Measurements from ENCODE around the gene PINLYP. TPM values are rescaled to one million over a fixed set of nuclear protein-coding genes. Genes with fewer than 3 reads are reported as not detected.

Gene PINLYP
- total and polyA plus RNA-seq, 2 donors (not counting 1 experiment from before 2014, with no cell fraction given): 5.1 to 14.7 TPM

- no peak overlapping the region for H3K4me3 ChIP-seq (replicated peaks in 1 of 4; ENCODE audit: control extremely low read depth in 1 of 4, insufficient read depth in 1 of 4, low read depth in 3 of 4, low read length in 4 of 4)
- no peak overlapping the region for H2AFZ ChIP-seq (ENCODE audit: low read length)
- H3K4me1 ChIP-seq (ENCODE audit: control insufficient read depth, extremely low read depth, insufficient read depth, low read length): no peaks in the 10 kb centered on the region
- no peak overlapping the region for H3K4me2 ChIP-seq (ENCODE audit: extremely low read depth, insufficient read depth, low read length)
- no peak overlapping the region for H3K27ac ChIP-seq (ENCODE audit: insufficient read depth, low read length)
- no peaks in the 10 kb centered on the region for H3K9me3 ChIP-seq (ENCODE audit: control insufficient read depth, insufficient read depth, low read depth, low read length)
- no peak for TF ChIP-seq EZH2 (IDR thresholded peaks at IDR 0.05; ENCODE audit: low read length, missing control alignments)
- no peak for TF ChIP-seq CTCF (conservative IDR thresholded peaks at IDR 0.05 in 1 of 2, IDR thresholded peaks at IDR 0.05 in 1 of 2; ENCODE audit: low read depth in 1 of 2, low read length in 2 of 2)
- no peaks in the 10 kb centered on the region for H4K20me1 ChIP-seq (ENCODE audit: control insufficient read depth, extremely low read depth, insufficient read depth, low read length)
- no peaks in the 10 kb centered on the region for H3K79me2 ChIP-seq (ENCODE audit: control insufficient read depth, insufficient read depth, low read length)
- H3K27me3 ChIP-seq (ENCODE audit: control insufficient read depth, insufficient read depth, low read length): no peaks in the 10 kb centered on the region
- no peak for DNase-seq (ENCODE audit: low read depth in 2 of 2)
- H3K36me3 ChIP-seq (ENCODE audit: control insufficient read depth, insufficient read depth, low read length): no peaks in the 10 kb centered on the region
- H3K9ac ChIP-seq (ENCODE audit: insufficient read depth, low read length): no peak overlapping the region
These were observed 53.2 kb downstream of the PINLYP start for GRCh38 chr19:43628646-43629326.

- H3K79me2 ChIP-seq (ENCODE audit: control insufficient read depth, insufficient read depth, low read length): no peaks in the 10 kb centered on the region
These were observed 55.9 kb downstream of the PINLYP start for GRCh38 chr19:43631491-43631890.

More at GRCh38 chr19:43631491-43631890, 55.9 kb downstream of the PINLYP start:
- Histone ChIP-seq H4K20me1 (ENCODE audit: control insufficient read depth, extremely low read depth, insufficient read depth, low read length) (no peaks in the 10 kb centered on the region), H3K27me3 (ENCODE audit: control insufficient read depth, insufficient read depth, low read length) (peaks cover 7% of the 10 kb centered on the region), H3K9ac (ENCODE audit: insufficient read depth, low read length) (no peak overlapping the region), H3K36me3 (ENCODE audit: control insufficient read depth, insufficient read depth, low read length) (no peaks in the 10 kb centered on the region), H3K27ac (ENCODE audit: insufficient read depth, low read length) (no peak overlapping the region), H3K4me2 (ENCODE audit: extremely low read depth, insufficient read depth, low read length) (no peak overlapping the region), H2AFZ (ENCODE audit: low read length) (no peak overlapping the region), H3K4me3 (replicated peaks in 1 of 4; ENCODE audit: control extremely low read depth in 1 of 4, insufficient read depth in 1 of 4, low read depth in 3 of 4, low read length in 4 of 4) (no peak overlapping the region), H3K9me3 (ENCODE audit: control insufficient read depth, insufficient read depth, low read depth, low read length) (no peaks in the 10 kb centered on the region), H3K4me1 (ENCODE audit: control insufficient read depth, extremely low read depth, insufficient read depth, low read length) (peaks cover 9% of the 10 kb centered on the region)
- DNase-seq (ENCODE audit: low read depth in 2 of 2): no peak
- TF ChIP-seq EZH2 (IDR thresholded peaks at IDR 0.05; ENCODE audit: low read length, missing control alignments): no peak
- TF ChIP-seq CTCF (conservative IDR thresholded peaks at IDR 0.05 in 1 of 2, IDR thresholded peaks at IDR 0.05 in 1 of 2; ENCODE audit: low read depth in 1 of 2, low read length in 2 of 2): no peak

Other genes starting within 250 kb of the PINLYP start
- gene CD177, start 222.1 kb upstream of the PINLYP start, total RNA-seq: under 0.01 and 0.33 TPM in 2 replicates
- 0.19 and 0.30 TPM in 2 replicates for gene CD177, start 222.1 kb upstream of the PINLYP start, polyA plus RNA-seq
- gene TEX101, start 160.9 kb upstream of the PINLYP start, total RNA-seq: not detected in 2 replicates
- not detected in 2 replicates for gene TEX101, start 160.9 kb upstream of the PINLYP start, polyA plus RNA-seq
- 0.50 and 0.51 TPM in 2 replicates for gene LYPD3, start 110.2 kb upstream of the PINLYP start, total RNA-seq
- gene LYPD3, start 110.2 kb upstream of the PINLYP start, polyA plus RNA-seq: 0.35 and 1.4 TPM in 2 replicates
- 22.3 and 35.8 TPM in 2 replicates for gene PHLDB3, start 71.1 kb upstream of the PINLYP start, total RNA-seq
- 1.8 and 4.4 TPM in 2 replicates for gene PHLDB3, start 71.1 kb upstream of the PINLYP start, polyA plus RNA-seq
- 86.0 and 112 TPM in 2 replicates for gene ETHE1, start 48.6 kb upstream of the PINLYP start, total RNA-seq
- gene ETHE1, start 48.6 kb upstream of the PINLYP start, polyA plus RNA-seq: 65.2 and 129 TPM in 2 replicates
- 0.26 and 0.33 TPM in 2 replicates for gene ZNF575, start 42.6 kb upstream of the PINLYP start, total RNA-seq
- gene ZNF575, start 42.6 kb upstream of the PINLYP start, polyA plus RNA-seq: 0.27 TPM in 2 replicates
- 13.6 and 14.5 TPM in 2 replicates for gene XRCC1, start 274 bp upstream of the PINLYP start, total RNA-seq
- 8.6 and 17.5 TPM in 2 replicates for gene XRCC1, start 274 bp upstream of the PINLYP start, polyA plus RNA-seq
- 11.6 and 12.2 TPM in 2 replicates for gene IRGQ, start 20.3 kb downstream of the PINLYP start, total RNA-seq
- 11.7 TPM in 2 replicates for gene IRGQ, start 20.3 kb downstream of the PINLYP start, polyA plus RNA-seq
- 8.7 and 9.7 TPM in 2 replicates for gene ZNF576, start 20.8 kb downstream of the PINLYP start, total RNA-seq
- 7.0 and 10.3 TPM in 2 replicates for gene ZNF576, start 20.8 kb downstream of the PINLYP start, polyA plus RNA-seq
- gene SRRM5, start 36.3 kb downstream of the PINLYP start, total RNA-seq: under 0.01 TPM in 1 of 2 replicates, not detected in the other
- gene SRRM5, start 36.3 kb downstream of the PINLYP start, polyA plus RNA-seq: 0.03 and 0.06 TPM in 2 replicates
- 38.5 and 43.9 TPM in 2 replicates for gene ZNF428, start 43.8 kb downstream of the PINLYP start, total RNA-seq
- 14.0 and 17.2 TPM in 2 replicates for gene ZNF428, start 43.8 kb downstream of the PINLYP start, polyA plus RNA-seq
- 1.5 and 2.1 TPM in 2 replicates for gene CADM4, start 64.0 kb downstream of the PINLYP start, total RNA-seq
- gene CADM4, start 64.0 kb downstream of the PINLYP start, polyA plus RNA-seq: 0.49 and 1.5 TPM in 2 replicates
- gene PLAUR, start 94.4 kb downstream of the PINLYP start, total RNA-seq: 31.1 and 48.1 TPM in 2 replicates
- gene PLAUR, start 94.4 kb downstream of the PINLYP start, polyA plus RNA-seq: 64.6 and 83.9 TPM in 2 replicates
- not detected in 2 replicates for gene IRGC, start 140.3 kb downstream of the PINLYP start, total RNA-seq
- not detected in 2 replicates for gene IRGC, start 140.3 kb downstream of the PINLYP start, polyA plus RNA-seq
- 5.9 and 6.1 TPM in 2 replicates for gene SMG9, start 179.2 kb downstream of the PINLYP start, total RNA-seq
- gene SMG9, start 179.2 kb downstream of the PINLYP start, polyA plus RNA-seq: 6.0 and 10.2 TPM in 2 replicates
- gene KCNN4, start 205.2 kb downstream of the PINLYP start, total RNA-seq: 0.26 and 0.83 TPM in 2 replicates
- gene KCNN4, start 205.2 kb downstream of the PINLYP start, polyA plus RNA-seq: 0.41 and 0.53 TPM in 2 replicates
- gene LYPD5, start 226.6 kb downstream of the PINLYP start, total RNA-seq: 0.50 and 1.0 TPM in 2 replicates
- gene LYPD5, start 226.6 kb downstream of the PINLYP start, polyA plus RNA-seq: 0.12 and 0.37 TPM in 2 replicates